HG02588 (cell line): ENCODE data around the gene MLST8.

ENCODE experiments used
- ATAC-seq: cut with Tn5 transposase; IDR thresholded peaks from one replicate; pipeline ENCODE4 v1.9.1; 2021; ENCODE audit warnings: mild to moderate bottlenecking, moderate library complexity; ENCODE audit not compliant: unreplicated experiment

The MLST8 gene

GRCh38 chr16:2208308-2208707 lies 3.1 kb downstream of the MLST8 start:
- ATAC-seq: no peak

DNA sequence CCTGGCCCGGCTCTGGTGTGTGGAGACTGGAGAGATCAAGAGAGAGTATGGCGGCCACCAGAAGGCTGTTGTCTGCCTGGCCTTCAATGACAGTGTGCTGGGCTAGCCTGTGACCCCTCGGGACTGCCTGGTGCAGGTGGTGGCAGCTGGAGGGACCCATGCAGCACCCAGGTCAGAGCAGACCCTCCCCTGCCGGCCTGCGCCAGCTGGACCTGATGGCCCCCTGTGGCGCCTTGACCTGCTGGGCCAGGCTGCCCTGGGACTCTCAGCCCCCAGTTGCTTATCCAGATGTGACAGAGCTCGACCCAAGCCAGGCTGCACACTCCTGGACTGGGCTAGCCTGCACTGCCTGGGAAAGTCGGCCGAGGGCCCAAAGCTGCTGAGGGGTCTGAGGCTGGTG lies 3.5 kb downstream of the MLST8 start:
- ATAC-seq: no peak

DNA sequence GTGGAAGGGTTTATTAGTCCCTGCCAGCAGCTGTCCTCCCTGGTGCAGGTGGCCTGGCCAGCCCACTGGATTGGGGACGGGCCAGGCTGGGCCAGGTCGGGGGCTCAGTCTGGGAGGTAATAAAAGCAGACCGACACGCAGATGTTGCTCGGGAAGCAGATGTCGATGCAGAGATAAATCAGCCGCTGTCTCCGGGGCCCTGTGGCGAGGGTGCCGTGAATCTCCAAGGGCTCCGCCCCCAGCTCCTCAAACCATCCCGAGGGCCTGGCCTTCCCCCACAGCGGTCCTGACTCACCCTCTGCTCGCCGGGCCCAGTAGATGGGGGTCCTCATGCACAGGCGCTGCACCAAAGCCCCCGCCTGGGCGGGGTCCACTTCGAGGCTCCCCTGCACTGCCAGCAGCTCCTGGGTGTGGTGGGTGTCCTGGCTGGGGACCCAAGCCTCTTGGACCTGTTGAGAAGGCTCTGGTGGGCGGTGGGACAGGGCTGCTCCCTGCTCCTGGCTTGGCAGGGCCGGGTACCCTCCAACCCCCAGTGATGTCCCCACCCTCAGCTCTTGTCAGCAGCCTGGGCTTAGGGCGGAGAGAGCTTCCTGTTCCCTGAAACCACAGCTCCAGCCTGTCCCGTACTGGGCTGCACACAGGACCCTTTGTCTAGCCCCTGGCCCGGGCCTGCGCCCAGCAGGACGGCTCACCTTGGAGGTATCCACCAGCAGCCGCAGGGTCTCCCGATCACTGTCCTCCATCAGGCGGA lies 4.2 kb downstream of the MLST8 start:
- ATAC-seq: no peak

- ATAC-seq: no peak
Measured at GRCh38 chr16:2210009-2210332, 4.7 kb downstream of the MLST8 start.

DNA sequence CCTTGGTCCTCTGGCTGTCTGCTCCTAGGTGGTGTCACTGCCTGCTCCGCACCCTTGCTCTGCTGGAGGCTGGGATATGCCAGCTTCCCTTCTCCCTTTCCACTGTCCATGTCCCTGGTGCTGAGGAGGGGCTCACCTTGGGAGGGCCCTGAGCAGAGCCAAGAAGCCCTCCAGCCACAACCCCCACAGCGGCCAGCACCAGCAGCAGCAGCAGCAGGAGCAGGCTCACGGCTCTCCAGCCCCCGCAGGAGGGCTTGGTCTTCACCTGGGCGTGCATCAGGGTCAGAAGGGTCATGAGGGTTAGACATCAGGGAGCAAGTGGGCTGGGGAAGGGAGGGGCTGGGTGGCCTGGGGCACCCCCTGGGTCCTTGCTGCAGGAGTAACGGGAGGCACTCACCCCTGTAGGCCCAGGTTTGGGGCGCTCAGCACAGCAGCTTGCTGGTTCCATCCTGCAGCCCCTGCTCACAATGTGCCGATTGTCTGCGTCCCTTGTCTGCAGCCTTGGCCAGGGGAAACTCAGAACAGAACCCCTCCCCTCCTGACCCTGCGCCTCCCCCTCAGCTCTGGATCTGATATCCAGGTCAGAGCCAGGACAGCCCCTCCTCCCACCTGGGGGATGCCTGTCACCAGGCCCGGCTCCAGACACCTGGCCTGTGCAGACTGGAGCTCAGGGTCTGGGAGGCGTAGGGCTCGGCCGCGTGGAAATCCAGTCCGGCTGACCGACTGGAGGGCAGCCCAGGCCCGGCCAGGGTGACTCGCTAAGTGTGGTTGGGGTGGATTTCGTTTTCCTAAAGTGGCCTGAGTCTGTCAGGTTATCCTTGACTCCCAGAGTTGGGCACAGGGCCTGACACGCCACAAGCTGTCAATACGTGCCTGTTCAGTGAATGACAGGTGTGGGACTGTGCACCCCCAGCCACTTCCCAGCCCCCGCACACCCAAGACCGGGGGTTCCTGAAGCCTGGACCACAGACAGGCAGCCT lies 5.4 kb downstream of the MLST8 start, which contains the start of gene BRICD5:
Gene BRICD5 (minus strand): TSS at position 478 of the 980 bp plus-strand sequence. CDS start 30 bp downstream, at position 448.
- ATAC-seq: no peak

DNA sequence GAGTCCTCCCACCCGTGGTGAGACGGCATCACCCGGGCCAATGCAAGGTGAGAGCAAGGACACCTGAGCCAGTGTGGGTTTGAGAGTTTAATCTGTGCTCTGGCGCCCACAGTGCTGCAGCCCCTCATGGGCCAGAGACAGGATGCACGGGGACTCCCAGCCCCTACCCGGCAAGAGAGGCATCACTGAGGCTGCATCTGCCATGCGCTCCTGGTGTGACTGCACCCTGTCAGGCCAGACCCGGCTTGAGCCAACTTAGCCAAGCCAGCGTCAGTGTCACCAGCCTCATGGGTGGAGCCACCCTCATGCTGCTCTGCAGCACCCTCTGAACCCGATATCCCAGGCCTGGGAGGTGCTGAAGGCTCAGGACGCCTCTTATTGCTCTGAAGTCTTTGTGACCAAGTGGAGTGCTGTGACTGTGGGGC lies 6.7 kb downstream of the MLST8 start:
- ATAC-seq: no peak

DNA sequence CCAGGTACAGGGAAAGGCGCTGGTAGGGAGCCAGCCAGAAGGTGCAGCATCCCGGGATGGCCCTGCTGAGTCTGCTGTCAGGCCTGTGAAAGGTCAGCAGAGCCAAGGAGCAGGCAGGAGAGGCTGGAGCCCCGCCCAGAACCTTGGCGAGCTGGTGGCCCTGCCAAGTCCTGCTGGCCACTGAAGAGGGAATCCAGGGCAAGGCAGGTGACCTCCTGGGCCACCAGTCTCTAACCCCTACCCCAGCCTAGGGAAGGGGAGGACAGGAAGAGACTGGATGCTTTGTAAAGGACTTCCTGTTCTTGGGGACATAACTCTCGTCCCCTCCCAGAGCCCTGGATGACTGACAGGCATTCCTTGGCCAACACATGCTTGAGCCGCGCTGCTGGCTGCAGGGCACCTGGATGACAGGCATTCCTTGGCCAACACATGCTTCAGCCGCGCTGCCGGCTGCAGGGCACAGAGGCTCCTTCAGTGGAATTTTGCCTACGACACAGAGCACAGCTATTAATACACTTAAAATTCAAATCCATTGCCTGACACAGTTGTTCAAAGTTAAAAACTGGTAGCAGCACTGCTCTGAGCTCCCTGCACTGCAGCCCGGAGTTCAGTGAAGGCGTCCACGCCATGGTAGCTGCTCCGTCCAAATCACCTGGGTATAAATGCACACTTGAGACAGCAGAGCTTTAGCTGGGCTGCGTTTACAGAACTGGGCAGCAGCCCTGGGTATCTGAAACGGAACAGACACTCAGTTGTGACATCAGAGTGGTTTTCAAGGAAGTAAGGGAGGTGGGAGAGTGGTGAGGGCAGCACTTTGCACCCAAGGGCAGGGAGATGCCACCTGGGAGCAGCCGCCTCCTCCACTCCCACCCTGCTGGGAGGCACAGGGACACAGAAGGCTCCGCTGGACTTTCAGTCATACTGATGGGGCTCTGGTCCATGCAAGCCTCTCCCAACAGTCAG lies 7.4 kb downstream of the MLST8 start:
- no peak for ATAC-seq

- ATAC-seq: peak; percentile 3
Measured at GRCh38 chr16:2213817-2214718, 8.8 kb downstream of the MLST8 start.

DNA sequence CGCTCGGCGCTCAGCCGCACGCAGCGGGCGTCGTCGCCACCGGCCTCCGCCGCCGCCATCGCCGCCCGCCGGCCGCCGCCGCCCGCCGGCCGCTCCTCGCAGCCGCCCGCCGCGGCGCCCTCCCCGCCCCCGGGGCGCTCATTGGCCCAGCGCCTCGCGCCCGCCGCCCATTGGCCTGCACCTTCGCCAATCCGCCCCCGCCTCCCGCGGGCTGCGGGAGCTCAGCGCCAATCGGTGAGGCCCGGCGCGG lies 9.4 kb downstream of the MLST8 start, which contains the start of gene PGP:
Gene PGP (minus strand): TSS at position 122 of the 250 bp plus-strand sequence. CDS start 63 bp downstream, at position 59.
- peak; percentile 84 for ATAC-seq

DNA sequence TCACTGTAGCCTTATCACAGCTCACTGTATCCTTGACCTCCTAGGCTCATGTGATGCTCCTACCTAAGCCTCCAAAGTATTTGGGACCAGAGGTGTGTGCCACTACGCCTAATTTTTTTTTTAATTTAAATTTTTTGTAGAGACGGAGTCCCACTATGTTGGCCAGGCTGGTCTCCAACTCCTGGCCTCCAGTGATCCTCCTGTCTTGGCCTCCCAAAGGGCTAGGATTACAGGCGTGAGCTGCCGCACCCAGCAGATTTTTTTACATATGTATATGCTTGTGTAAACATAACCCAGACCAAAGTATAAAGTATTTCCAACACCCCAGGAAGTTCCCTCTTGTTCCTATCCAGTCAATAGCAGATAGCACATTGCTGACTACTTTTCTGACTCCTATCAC lies 11.1 kb downstream of the MLST8 start:
- ATAC-seq: no peak

DNA sequence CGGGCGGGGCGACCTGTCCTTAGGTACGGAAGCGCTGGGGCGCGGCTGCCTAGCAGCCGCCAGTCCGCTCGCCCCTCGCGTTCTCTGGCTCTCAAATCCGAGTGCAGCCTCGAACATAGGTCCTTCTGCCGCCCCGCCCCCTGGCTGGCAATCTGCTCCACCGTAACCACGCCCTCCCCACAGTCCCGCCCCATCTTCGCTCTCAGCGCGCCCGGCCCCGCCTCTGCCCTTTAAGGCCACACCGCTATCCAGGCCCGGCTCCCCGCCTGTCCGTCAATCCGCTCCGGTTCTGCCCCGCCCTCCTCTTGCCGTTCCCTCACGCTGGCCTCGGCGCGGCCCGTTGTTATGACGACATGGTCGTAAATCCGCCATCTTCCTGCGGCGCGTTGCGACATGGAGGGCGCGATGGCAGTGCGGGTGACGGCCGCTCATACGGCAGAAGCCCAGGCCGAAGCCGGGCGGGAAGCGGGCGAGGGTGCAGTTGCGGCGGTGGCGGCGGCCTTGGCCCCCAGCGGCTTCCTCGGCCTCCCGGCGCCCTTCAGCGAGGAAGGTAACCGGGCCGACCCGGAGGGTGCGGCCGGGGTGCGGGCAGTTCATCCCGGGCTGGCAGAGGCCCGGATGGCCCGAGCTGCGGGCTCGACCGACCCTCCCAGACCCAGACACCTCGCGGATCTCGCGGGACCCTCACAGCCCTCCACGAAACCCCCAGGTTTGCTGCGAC lies 18.1 kb downstream of the MLST8 start, which contains the start of gene E4F1:
Gene E4F1 (plus strand): TSS at position 371 of the 721 bp plus-strand sequence. CDS start 23 bp downstream, at position 394.
- peak; percentile 90 for ATAC-seq

DNA sequence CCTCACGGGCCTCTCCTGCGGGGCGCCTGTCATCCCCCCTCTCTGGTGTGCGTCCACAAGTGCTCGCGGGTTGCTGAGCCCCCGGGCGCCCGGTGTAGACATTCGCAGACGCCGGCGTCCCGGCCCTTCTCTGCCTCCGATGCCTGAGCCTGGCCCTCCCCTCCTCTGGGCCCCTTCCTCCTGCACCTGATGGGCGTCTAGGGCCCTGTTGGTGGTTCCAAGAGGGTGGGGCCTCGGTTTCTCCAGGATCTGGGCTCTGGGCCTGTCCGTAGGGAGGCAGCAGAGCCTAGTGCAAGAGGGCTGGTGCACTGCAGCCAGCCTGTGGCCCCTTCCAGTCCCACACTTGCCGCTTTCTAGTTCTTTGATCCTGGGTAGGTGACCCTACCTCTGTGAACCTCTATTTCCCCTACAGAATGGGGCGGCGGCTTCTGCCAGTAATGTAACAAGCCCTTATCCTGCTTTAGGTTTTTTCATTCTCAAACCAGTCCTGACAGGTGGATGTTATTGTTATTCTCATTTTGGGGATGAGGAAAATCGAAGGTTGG lies 18.8 kb downstream of the MLST8 start:
- ATAC-seq: peak; percentile 12

DNA sequence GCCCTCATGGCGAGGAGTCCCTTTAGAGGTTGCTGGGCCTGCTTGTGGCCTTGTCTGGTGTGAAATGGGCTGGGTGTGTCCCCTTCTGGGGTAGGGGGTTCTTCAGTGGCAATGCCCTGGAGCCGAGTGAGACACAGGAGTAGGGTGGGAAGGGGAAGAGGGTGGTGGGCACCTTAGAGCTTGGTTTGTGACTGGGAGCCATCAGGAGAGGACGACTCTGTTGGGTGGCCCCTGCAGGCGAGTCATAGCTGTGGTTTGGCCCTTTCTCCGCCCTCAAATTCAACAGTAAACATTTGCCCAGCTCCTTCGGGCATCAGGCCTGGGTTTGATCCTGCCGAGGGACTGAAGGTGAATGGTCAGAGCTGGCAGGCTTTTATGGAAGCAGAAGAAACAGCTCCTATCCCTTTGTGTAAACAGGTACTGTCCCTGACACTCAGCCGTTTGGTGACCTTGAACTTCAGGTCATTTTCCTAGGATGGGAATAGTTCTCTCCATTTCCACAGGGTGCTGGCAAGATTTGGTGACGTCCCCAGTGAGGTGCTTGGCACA lies 21.1 kb downstream of the MLST8 start:
- ATAC-seq: no peak

GRCh38 chr16:2226918-2227317 lies 21.7 kb downstream of the MLST8 start:
- no peak for ATAC-seq

GRCh38 chr16:2228161-2228824 lies 23.0 kb downstream of the MLST8 start:
- no peak for ATAC-seq

- no peak for ATAC-seq
Measured at GRCh38 chr16:2229091-2229490, 23.8 kb downstream of the MLST8 start.

DNA sequence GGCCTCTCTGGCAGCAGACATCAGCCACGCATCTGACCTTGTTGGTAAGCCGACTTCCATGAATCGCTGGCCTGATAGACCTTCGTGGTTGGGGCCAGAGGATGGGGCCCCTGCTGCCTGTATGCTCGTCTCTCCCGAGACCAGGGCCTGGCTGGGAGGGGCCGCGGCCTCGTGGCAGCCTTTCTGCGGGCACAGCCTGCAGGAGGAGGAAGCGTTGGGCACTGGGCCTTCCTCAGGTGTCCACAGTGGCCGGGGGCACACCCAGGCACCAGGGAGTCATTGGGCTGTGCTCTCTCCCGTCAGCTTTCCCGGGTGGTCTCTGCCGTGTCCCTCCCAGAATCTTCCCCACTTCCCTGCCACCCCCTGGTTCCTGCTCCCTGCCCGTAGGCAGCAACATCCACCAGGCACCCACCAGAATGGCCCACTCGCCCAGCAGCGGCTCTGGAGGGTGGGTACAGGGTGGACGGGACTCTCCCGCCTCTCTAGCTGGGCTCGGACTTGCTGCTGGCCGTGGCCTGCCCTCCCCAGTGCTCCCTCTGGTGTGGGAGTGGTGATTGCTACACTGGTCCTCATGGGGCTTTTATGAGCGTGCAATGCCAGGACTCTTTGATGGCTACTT lies 24.5 kb downstream of the MLST8 start:
- no peak for ATAC-seq

DNA sequence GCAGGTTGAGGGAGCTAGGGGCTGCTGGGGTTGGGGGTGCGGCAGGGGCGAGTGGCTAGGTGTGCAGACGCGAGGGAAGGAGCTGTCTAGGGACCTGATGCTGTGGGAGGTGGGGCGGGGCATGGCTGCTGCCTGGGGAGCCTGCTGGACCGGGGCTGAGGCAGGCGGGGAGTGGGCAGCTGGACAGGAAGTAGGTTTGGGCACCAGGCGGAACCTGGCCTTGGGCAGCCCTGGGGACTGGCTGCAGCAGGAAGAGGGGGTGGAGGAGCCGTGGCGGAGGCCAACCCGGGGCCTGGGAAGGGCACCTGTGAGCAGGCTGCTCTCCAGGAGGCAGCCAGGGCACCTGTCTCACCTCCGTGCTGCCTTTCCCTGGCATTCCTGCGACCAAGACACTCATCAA lies 25.1 kb downstream of the MLST8 start:
- ATAC-seq: no peak
